HepG2 (cell line): ENCODE results near the gene GPS1.

ENCODE experiments used
- NFIC ChIP-seq: IDR thresholded peaks from 2 replicates; pipeline ENCODE4 v1.6.1; 2012; ENCODE audit warnings: mild to moderate bottlenecking, low read length, inconsistent platforms
- ZNF557 ChIP-seq: sonication (generic); formaldehyde crosslinking; IDR thresholded peaks from 2 replicates; pipeline ENCODE4 v1.4.0; 2020; ENCODE audit warnings: missing genetic modification reagents

- no peak for TF ChIP-seq ZNF557 (CRISPR knock-in tag)
- no peak for TF ChIP-seq NFIC
These were observed 4.8 kb upstream of the GPS1 start for GRCh38 chr17:82046903-82047302.
